ENCODE measurements around the gene PLK5. TPM values are rescaled to one million over a fixed set of nuclear protein-coding genes. Genes with fewer than 3 reads are reported as not detected.
"Not testable (repeated sequence)": the region's sequence is repeated elsewhere in the genome, so short reads cannot be mapped to it uniquely, and the experiment has no call there.

The PLK5 gene
- polyA plus RNA-seq, 1 of the 3 experiments (the other 2 are of a cell fraction), result not detected

GRCh38 chr19:1529430-1529816 is 5.5 kb downstream of the PLK5 start:
- ChIA-PET CTCF (interaction anchor here (1.2 kb wide), 1 partner anchor 16 kb away, joined by 6 read pairs; no protein-coding TSS in a partner anchor), POLR2A (no interaction called here)
- Histone ChIP-seq H3K27me3 (ENCODE audit: insufficient read depth) (peaks cover 60% of the 10 kb centered on the region), H3K4me2 (no peak overlapping the region), H3F3A (replicated peaks; ENCODE audit: insufficient read depth) (no peaks in the 10 kb centered on the region), H3K36me3 (replicated peaks in 1 of 2; ENCODE audit: control insufficient read depth in 1 of 2, insufficient read depth in 2 of 2, low read length in 1 of 2) (no peaks in the 10 kb centered on the region), H3K79me2 (ENCODE audit: insufficient read depth) (no peaks in the 10 kb centered on the region), H3K9me2 (no peaks in the 10 kb centered on the region), H3K4me3 (ENCODE audit: low read depth in 2 of 2, low read length in 1 of 2) (no peak overlapping the region), H3K27ac (ENCODE audit: low read depth in 2 of 2, low read length in 1 of 2) (no peak overlapping the region), H4K20me1 (ENCODE audit: insufficient read depth) (no peaks in the 10 kb centered on the region), H3K9me3 (no peaks in the 10 kb centered on the region), H3K4me1 (ENCODE audit: control insufficient read depth in 1 of 2, insufficient read depth in 2 of 2, low read depth in 1 of 2, low read length in 1 of 2) (no peaks in the 10 kb centered on the region), H3K9ac (no peak overlapping the region), H2AFZ (ENCODE audit: low read depth) (no peak overlapping the region)
- TF ChIP-seq, protein P1, sequence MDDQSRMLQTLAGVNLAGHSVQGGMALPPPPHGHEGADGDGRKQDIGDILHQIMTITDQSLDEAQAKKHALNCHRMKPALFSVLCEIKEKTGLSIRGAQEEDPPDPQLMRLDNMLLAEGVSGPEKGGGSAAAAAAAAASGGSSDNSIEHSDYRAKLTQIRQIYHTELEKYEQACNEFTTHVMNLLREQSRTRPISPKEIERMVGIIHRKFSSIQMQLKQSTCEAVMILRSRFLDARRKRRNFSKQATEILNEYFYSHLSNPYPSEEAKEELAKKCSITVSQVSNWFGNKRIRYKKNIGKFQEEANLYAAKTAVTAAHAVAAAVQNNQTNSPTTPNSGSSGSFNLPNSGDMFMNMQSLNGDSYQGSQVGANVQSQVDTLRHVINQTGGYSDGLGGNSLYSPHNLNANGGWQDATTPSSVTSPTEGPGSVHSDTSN (IDR thresholded peaks at IDR 0.05), result no peak
- TF ChIP-seq CHD2 (IDR thresholded peaks at IDR 0.05; ENCODE audit: low read length, partially characterized antibody) (no peak), SMC3 (IDR thresholded peaks at IDR 0.05; ENCODE audit: low read depth, low read length) (no peak), MAX (IDR thresholded peaks at IDR 0.05; ENCODE audit: low read depth) (no peak), TAF1 (IDR thresholded peaks at IDR 0.05; ENCODE audit: borderline replicate concordance, low read depth, low read length) (no peak), RAD21 (IDR thresholded peaks at IDR 0.05; ENCODE audit: low read length) (no peak), GABPA (IDR thresholded peaks at IDR 0.05; ENCODE audit: low read depth) (no peak), YY1 (IDR thresholded peaks at IDR 0.05; ENCODE audit: low read depth) (no peak), NFIC (IDR thresholded peaks at IDR 0.05; ENCODE audit: borderline replicate concordance) (no peak), REST (IDR thresholded peaks at IDR 0.05; ENCODE audit: low read depth, low read length) (no peak), EP300 (IDR thresholded peaks at IDR 0.05; ENCODE audit: borderline replicate concordance in 1 of 2, low read depth in 1 of 2, low read length in 1 of 2) (no peak)
- TF ChIP-seq, protein P2, sequence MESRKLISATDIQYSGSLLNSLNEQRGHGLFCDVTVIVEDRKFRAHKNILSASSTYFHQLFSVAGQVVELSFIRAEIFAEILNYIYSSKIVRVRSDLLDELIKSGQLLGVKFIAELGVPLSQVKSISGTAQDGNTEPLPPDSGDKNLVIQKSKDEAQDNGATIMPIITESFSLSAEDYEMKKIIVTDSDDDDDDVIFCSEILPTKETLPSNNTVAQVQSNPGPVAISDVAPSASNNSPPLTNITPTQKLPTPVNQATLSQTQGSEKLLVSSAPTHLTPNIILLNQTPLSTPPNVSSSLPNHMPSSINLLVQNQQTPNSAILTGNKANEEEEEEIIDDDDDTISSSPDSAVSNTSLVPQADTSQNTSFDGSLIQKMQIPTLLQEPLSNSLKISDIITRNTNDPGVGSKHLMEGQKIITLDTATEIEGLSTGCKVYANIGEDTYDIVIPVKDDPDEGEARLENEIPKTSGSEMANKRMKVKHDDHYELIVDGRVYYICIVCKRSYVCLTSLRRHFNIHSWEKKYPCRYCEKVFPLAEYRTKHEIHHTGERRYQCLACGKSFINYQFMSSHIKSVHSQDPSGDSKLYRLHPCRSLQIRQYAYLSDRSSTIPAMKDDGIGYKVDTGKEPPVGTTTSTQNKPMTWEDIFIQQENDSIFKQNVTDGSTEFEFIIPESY (IDR thresholded peaks at IDR 0.05; ENCODE audit: borderline replicate concordance, low read depth), result no peak
- TF ChIP-seq, protein P3, sequence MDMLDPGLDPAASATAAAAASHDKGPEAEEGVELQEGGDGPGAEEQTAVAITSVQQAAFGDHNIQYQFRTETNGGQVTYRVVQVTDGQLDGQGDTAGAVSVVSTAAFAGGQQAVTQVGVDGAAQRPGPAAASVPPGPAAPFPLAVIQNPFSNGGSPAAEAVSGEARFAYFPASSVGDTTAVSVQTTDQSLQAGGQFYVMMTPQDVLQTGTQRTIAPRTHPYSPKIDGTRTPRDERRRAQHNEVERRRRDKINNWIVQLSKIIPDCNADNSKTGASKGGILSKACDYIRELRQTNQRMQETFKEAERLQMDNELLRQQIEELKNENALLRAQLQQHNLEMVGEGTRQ (IDR thresholded peaks at IDR 0.05; ENCODE audit: borderline replicate concordance, low read depth, low read length), result no peak
- WGBS (ENCODE audit: low lambda C conversion rate), result 9% methylated on average over 11 of the region's 16 CpGs
- no peak for DNase-seq

DNA sequence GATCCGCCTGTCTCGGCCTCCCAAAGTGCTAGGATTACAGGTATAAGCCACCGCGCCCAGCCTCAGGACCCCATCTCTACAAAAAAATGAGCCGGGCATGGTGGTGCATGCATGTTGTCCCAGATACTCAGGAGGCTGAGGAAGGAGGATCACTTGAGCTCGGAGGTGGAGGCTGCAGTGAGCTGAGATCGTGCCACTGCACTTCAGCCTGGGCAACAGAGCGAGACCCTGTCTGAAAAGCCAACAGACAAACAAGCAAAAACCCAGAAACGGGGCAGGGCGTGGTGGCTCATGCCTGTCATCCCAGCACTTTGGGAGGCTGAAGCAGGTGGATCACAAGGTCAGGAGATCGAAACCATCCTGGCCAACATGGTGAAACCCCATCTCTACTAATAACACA is 7.0 kb downstream of the PLK5 start:
- DNase-seq; H4K20me1 ChIP-seq (ENCODE audit: insufficient read depth); POLR2A ChIA-PET; H3K4me2 ChIP-seq; H2AFZ ChIP-seq (ENCODE audit: low read depth); H3F3A ChIP-seq (replicated peaks; ENCODE audit: insufficient read depth); H3K27ac ChIP-seq (ENCODE audit: low read depth in 2 of 2, low read length in 1 of 2); H3K79me2 ChIP-seq (ENCODE audit: insufficient read depth); H3K4me1 ChIP-seq (ENCODE audit: control insufficient read depth in 1 of 2, insufficient read depth in 2 of 2, low read depth in 1 of 2, low read length in 1 of 2); H3K4me3 ChIP-seq (ENCODE audit: low read depth in 2 of 2, low read length in 1 of 2); H3K36me3 ChIP-seq (replicated peaks in 1 of 2; ENCODE audit: control insufficient read depth in 1 of 2, insufficient read depth in 2 of 2, low read length in 1 of 2); H3K9me2 ChIP-seq; H3K9me3 ChIP-seq; H3K9ac ChIP-seq: not testable (repeated sequence)
- WGBS (ENCODE audit: low lambda C conversion rate), result 64% methylated on average over 10 of the region's 11 CpGs
- peaks cover 46% of the 10 kb centered on the region for H3K27me3 ChIP-seq (ENCODE audit: insufficient read depth)
- CTCF ChIA-PET, result interaction anchor here (1.4 to 7.1 kb wide), 2 partner anchors 15 to 28 kb away, joined by 3 to 41 read pairs; no protein-coding TSS in a partner anchor

All from SK-N-SH (cell line).